ENCODE data around the gene LIN37.
"Not testable (repeated sequence)": the region's sequence is repeated elsewhere in the genome, so short reads cannot be mapped to it uniquely, and the experiment has no call there.

DNA sequence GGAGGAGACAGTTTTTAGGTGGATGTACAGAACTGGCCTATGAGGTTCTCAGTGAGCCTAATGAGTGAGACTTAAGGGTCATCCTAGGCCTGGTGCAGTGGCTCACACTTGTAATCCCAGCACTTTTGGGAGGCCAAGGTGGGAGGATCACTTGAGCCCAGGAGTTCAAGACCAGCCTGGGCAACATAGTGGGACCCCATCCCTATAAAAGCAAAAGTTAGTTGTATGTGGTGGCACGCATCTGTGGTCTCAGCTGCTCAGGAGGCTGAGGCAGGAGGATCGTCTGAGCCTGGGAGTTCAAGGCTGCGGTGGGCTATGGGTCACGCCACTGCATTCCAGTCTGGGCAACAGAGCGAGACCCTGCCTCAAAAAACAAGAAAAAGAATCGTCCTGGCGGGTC lies 24.2 kb upstream of the LIN37 start:
- TF ChIP-seq, protein P1, sequence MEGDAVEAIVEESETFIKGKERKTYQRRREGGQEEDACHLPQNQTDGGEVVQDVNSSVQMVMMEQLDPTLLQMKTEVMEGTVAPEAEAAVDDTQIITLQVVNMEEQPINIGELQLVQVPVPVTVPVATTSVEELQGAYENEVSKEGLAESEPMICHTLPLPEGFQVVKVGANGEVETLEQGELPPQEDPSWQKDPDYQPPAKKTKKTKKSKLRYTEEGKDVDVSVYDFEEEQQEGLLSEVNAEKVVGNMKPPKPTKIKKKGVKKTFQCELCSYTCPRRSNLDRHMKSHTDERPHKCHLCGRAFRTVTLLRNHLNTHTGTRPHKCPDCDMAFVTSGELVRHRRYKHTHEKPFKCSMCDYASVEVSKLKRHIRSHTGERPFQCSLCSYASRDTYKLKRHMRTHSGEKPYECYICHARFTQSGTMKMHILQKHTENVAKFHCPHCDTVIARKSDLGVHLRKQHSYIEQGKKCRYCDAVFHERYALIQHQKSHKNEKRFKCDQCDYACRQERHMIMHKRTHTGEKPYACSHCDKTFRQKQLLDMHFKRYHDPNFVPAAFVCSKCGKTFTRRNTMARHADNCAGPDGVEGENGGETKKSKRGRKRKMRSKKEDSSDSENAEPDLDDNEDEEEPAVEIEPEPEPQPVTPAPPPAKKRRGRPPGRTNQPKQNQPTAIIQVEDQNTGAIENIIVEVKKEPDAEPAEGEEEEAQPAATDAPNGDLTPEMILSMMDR (optimal IDR thresholded peaks at IDR 0.05 in 1 of 3, IDR thresholded peaks at IDR 0.05 in 1 of 3, conservative IDR thresholded peaks at IDR 0.05 in 1 of 3; ENCODE audit: extremely low read depth in 1 of 3, insufficient read depth in 2 of 3, low read length in 3 of 3) = not testable (repeated sequence)
- not testable (repeated sequence) for TF ChIP-seq EZH2 (IDR thresholded peaks at IDR 0.05; ENCODE audit: low read length)
